ENCODE results near the gene MED27. TPM values are rescaled to one million over a fixed set of nuclear protein-coding genes. Genes with fewer than 3 reads are reported as not detected.

Gene MED27
- total RNA-seq, 4 donors from 2014 or later = 10.9 to 23.1 (median 13.5) TPM

DNA sequence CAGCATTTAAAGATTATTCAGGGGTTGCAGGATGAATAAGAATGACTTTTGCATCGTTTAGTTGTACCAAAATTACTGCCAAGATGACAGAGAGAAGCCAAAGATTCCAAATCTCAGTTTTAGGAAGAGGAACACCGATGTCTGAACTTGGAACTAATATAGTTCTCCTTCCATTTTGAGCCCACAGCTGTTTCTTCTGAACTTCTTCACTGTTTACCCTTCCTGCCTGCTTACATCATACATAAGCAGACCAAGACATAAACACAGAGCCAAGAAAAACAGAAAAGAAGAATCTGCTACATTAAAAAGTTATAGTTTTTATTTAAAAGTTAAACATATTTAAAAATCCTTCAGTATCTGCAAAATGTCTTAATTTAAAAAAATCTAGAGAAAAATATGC lies 192.8 kb downstream of the MED27 start:
- TF ChIP-seq, protein P1, sequence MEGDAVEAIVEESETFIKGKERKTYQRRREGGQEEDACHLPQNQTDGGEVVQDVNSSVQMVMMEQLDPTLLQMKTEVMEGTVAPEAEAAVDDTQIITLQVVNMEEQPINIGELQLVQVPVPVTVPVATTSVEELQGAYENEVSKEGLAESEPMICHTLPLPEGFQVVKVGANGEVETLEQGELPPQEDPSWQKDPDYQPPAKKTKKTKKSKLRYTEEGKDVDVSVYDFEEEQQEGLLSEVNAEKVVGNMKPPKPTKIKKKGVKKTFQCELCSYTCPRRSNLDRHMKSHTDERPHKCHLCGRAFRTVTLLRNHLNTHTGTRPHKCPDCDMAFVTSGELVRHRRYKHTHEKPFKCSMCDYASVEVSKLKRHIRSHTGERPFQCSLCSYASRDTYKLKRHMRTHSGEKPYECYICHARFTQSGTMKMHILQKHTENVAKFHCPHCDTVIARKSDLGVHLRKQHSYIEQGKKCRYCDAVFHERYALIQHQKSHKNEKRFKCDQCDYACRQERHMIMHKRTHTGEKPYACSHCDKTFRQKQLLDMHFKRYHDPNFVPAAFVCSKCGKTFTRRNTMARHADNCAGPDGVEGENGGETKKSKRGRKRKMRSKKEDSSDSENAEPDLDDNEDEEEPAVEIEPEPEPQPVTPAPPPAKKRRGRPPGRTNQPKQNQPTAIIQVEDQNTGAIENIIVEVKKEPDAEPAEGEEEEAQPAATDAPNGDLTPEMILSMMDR (IDR thresholded peaks at IDR 0.05) = no peak
- DNase-seq (ENCODE audit: low spot score) (no peak), ATAC-seq (ENCODE audit: low FRiP score) (no peak)

DNA sequence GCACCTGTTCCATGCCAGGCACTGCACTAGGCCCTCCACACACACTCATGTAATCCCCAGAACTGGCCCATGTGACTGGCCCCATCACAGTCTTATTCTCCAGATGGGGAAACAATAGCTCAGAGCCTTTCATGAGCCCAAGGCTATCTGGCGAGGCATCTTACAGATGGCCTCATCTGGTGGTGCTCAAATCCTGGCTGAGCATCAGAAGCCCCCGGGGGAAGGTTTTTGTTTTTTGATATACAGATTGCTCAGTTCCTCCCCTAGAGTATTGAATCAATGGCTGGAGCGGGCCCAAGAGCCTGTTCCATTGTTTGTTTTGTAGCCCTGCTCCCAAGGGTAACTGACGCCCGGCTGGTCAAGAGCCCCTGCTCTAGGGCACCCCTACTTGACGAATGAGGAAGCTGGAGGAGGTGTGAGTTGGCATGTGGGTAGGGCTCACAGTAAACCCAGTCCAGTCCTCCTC lies 194.5 kb downstream of the MED27 start:
- TF ChIP-seq, protein P1 (IDR thresholded peaks at IDR 0.05) = no peak
- ATAC-seq (ENCODE audit: low FRiP score) (no peak), DNase-seq (ENCODE audit: low spot score) (no peak)

- ATAC-seq (ENCODE audit: low FRiP score) = no peak
- TF ChIP-seq, protein P1 (IDR thresholded peaks at IDR 0.05) = no peak
Measured at GRCh38 chr9:131884222-131884621, 195.4 kb downstream of the MED27 start.

DNA sequence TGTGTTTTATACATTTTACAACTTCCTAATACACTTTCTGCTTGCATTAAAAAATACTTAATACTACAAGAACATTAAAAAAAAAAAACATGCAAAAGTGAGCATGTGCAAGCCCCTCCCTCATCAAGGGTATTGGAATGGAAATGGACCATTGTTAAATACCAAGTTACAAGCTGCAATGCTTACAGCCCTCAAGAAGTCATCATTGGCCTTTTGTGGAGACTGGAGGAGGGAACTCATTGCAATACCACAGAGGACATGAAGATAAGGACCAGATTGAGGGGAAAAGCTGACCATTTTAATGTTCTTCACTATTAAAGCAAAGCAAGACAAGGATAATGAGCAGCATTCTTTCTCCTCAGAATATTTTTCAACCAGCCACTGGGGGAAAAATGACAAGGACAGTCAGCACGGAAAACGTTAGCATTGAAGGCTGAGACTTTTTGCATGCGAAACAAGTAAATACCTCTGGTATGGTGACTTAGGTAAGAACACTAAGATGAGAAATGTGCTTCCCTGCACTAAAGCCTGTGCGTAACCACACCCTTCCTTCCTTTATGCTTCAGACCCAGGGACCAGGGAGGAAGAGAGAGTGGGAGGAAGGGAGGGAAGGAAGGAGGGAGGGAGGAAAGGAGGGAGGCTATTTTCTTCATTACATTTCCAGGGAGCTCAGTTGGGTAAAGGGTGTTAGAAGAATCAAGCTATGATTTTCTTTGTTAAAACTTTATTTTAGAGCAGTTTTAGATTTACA lies 198.7 kb downstream of the MED27 start:
- no peak for DNase-seq (ENCODE audit: low spot score)
- TF ChIP-seq, protein P1 (IDR thresholded peaks at IDR 0.05) = no peak
- ATAC-seq (ENCODE audit: low FRiP score) = no peak

More at GRCh38 chr9:131884222-131884621, 195.4 kb downstream of the MED27 start:
- DNase-seq (ENCODE audit: low spot score) = no peak

DNA sequence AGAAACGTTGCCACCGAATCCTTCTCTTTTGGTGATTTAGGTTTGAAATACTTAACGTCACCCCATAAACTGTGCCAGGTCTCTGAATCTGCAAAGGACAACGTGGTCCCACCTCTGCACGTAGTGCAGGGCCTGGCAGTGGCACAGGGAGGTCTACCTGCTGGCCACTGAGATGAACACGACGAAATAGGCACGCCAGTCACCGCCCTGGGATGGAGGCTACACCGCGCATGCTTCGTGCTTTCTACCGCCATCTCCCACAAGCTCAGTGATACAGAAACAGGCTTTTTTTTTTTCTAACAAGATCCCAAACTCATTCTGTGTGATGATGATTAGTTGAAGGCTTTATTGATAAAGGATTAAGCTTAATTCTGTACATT lies 199.8 kb downstream of the MED27 start:
- ATAC-seq (ENCODE audit: low FRiP score) = no peak
- TF ChIP-seq, protein P1 (IDR thresholded peaks at IDR 0.05) = no peak
- DNase-seq (ENCODE audit: low spot score) = no peak

GRCh38 chr9:131879181-131879910 lies 200.3 kb downstream of the MED27 start:
- ATAC-seq (ENCODE audit: low FRiP score) (no peak), DNase-seq (ENCODE audit: low spot score) (no peak)
- TF ChIP-seq, protein P1 (IDR thresholded peaks at IDR 0.05) = no peak

Measured in omental fat pad (tissue), 4 donors.